ENCODE data around the gene YTHDC2. TPM values are rescaled to one million over a fixed set of nuclear protein-coding genes. Genes with fewer than 3 reads are reported as not detected.

The YTHDC2 gene
- total and polyA plus RNA-seq, 4 donors: 6.2 to 32.9 (median 14.8) TPM

- Histone ChIP-seq H3K9ac (ENCODE audit: low read depth in 1 of 2, low read length in 2 of 2) (no peak overlapping the region), H3K9me3 (ENCODE audit: control insufficient read depth in 4 of 4, low read length in 3 of 4) (no peaks in the 10 kb centered on the region), H3K4me3 (ENCODE audit: low read depth in 1 of 3, low read length in 3 of 3) (no peak overlapping the region), H3K27me3 (ENCODE audit: control insufficient read depth in 4 of 4, insufficient read depth in 4 of 4, low read length in 3 of 4) (no peaks in the 10 kb centered on the region), H3K27ac (ENCODE audit: low read depth in 1 of 2, low read length in 2 of 2) (no peak overlapping the region), H3K36me3 (ENCODE audit: control insufficient read depth in 4 of 4, insufficient read depth in 3 of 4, low read depth in 1 of 4, low read length in 3 of 4) (peaks cover 2 to 25% (median 12%) of the 10 kb centered on the region in 4 donors), H3K4me1 (ENCODE audit: control insufficient read depth in 4 of 4, insufficient read depth in 4 of 4, low read length in 3 of 4) (no peaks in the 10 kb centered on the region)
- TF ChIP-seq NR2F2 (IDR thresholded peaks at IDR 0.05): no peak
- TF ChIP-seq JUND (IDR thresholded peaks at IDR 0.05): no peak
- TF ChIP-seq RAD21 (IDR thresholded peaks at IDR 0.05): no peak
- no peak for TF ChIP-seq FOXA2 (IDR thresholded peaks at IDR 0.05)
- no peak for TF ChIP-seq HNF4G (IDR thresholded peaks at IDR 0.05)
- no peak for TF ChIP-seq CTCF (IDR thresholded peaks at IDR 0.05; ENCODE audit: low read depth, low read length, missing input control)
- DNase-seq (ENCODE audit: low spot score): no peak
- 96% methylated on average over 2 of the region's 2 CpGs for WGBS
Measured at GRCh38 chr5:113581388-113581787, 67.9 kb downstream of the YTHDC2 start.

GRCh38 chr5:113598150-113598549, 84.7 kb downstream of the YTHDC2 start:
- Histone ChIP-seq H3K27me3 (ENCODE audit: control insufficient read depth in 4 of 4, insufficient read depth in 4 of 4, low read length in 3 of 4) (no peaks in the 10 kb centered on the region), H3K9me3 (ENCODE audit: control insufficient read depth in 4 of 4, low read length in 3 of 4) (no peaks in the 10 kb centered on the region), H3K4me3 (ENCODE audit: low read depth in 1 of 3, low read length in 3 of 3) (no peak overlapping the region), H3K36me3 (ENCODE audit: control insufficient read depth in 4 of 4, insufficient read depth in 3 of 4, low read depth in 1 of 4, low read length in 3 of 4) (peaks cover 0 to 12% (median 4%) of the 10 kb centered on the region in 4 donors), H3K9ac (ENCODE audit: low read depth in 1 of 2, low read length in 2 of 2) (no peak overlapping the region), H3K27ac (ENCODE audit: low read depth in 1 of 2, low read length in 2 of 2) (no peak overlapping the region), H3K4me1 (ENCODE audit: control insufficient read depth in 4 of 4, insufficient read depth in 4 of 4, low read length in 3 of 4) (no peaks in the 10 kb centered on the region)
- no peak for TF ChIP-seq GABPA (IDR thresholded peaks at IDR 0.05 in 1 of 2, conservative IDR thresholded peaks at IDR 0.05 in 1 of 2)
- no peak for TF ChIP-seq JUND (IDR thresholded peaks at IDR 0.05)
- TF ChIP-seq REST (IDR thresholded peaks at IDR 0.05): no peak
- TF ChIP-seq HNF4G (IDR thresholded peaks at IDR 0.05): no peak
- TF ChIP-seq FOXA1 (IDR thresholded peaks at IDR 0.05): no peak
- TF ChIP-seq RAD21 (IDR thresholded peaks at IDR 0.05): no peak
- TF ChIP-seq HNF4A (conservative IDR thresholded peaks at IDR 0.05): no peak
- no peak for TF ChIP-seq NR2F2 (IDR thresholded peaks at IDR 0.05)
- TF ChIP-seq RXRA (IDR thresholded peaks at IDR 0.05): no peak
- no peak for TF ChIP-seq ATF3 (IDR thresholded peaks at IDR 0.05)
- no peak for TF ChIP-seq FOXA2 (IDR thresholded peaks at IDR 0.05)
- no peak for TF ChIP-seq ZBTB33 (IDR thresholded peaks at IDR 0.05)
- no peak for TF ChIP-seq CTCF (IDR thresholded peaks at IDR 0.05; ENCODE audit: low read depth, low read length, missing input control)
- no peak for TF ChIP-seq YY1 (IDR thresholded peaks at IDR 0.05)
- no peak for DNase-seq (ENCODE audit: low spot score)
- 89% methylated on average over 2 of the region's 2 CpGs for WGBS
